ENCODE data around the gene MDM1.

MDM1 gene

DNA sequence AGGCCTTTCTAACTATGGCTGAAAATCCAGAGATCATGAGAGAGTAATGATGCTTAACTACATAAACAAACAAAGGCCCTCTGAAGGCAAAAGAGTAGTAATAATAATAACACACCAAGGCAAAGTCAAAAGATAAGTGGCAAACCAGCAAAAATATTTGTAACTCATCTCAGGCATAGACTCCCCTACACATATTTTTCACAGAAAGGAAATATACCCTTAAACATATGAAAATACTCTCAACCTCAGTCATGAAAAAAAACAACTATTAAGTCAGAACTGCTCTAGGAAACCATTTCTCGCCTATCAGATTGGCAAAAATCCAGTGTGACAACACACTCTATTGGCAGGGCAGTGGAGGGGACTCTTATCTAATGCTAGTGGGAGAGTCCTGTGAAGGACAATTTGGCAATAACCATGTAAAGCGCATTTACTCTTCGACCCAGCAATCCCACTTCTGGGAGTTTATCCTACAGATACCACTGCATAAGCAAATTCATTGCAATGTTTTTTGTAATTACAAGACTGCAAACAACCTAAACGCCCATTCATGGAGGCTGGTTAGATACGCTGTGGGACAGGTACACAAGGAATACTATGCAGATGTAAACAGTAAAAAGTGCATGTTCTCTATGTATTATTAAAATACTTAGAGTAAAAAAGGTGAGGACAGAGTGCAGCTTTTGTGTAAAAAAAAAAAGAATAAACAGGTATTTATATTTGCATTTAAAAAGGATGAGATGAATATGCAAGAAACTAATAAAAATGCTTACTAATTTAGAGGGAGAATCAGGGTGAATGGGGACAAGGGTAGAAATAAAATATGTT, 52.7 kb downstream of the MDM1 start:
- H3K9ac ChIP-seq, result no peak overlapping the region
- H3K9me3 ChIP-seq (ENCODE audit: control insufficient read depth, low read length), result no peaks in the 10 kb centered on the region
- no peak overlapping the region for H3K27ac ChIP-seq
- no peak overlapping the region for H3K4me3 ChIP-seq (ENCODE audit: low read depth, low read length)
- no peaks in the 10 kb centered on the region for H3K79me2 ChIP-seq
- peaks cover 4% of the 10 kb centered on the region for H3K4me1 ChIP-seq
- H3K27me3 ChIP-seq (ENCODE audit: control insufficient read depth, insufficient read depth, low read length), result no peaks in the 10 kb centered on the region
- no peak for TF ChIP-seq CTCF (IDR thresholded peaks at IDR 0.05)
- no peaks in the 10 kb centered on the region for H3K36me3 ChIP-seq (ENCODE audit: control insufficient read depth, insufficient read depth, low read length)
- no peak overlapping the region for H3K4me2 ChIP-seq (ENCODE audit: low read length)
- H2AFZ ChIP-seq, result no peak overlapping the region

DNA sequence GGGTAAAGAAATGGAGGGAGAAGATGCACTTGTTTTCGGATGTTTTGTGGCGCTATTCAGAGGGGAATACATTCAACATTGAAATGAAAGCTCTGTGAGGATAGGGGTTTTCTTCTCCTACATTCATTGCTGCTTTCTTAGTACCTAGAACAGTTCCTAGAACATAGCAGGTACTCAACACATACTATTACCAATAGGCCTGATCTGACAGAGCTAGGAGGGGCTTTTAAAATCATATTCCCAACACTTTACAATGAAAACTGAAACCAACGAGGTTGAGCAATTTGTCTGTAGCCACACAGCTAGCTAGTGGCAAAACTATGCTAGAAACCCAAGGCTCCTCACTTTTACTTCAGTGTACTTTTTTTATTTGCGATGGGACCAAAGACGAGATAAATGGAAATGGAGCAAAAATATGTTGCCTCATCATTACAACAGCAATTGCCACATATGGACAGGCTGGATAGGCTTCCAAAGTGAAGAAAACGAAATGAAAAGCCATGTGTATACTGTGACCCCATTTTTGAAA, 55.7 kb downstream of the MDM1 start:
- Histone ChIP-seq H3K27ac (no peak overlapping the region), H3K9ac (no peak overlapping the region)
- TF ChIP-seq CTCF (IDR thresholded peaks at IDR 0.05), result no peak

GRCh38 chr12:68272732-68273131, 59.4 kb downstream of the MDM1 start:
- no peak overlapping the region for H3K27ac ChIP-seq
- no peaks in the 10 kb centered on the region for H3K79me2 ChIP-seq
- no peaks in the 10 kb centered on the region for H3K4me1 ChIP-seq
- H3K4me2 ChIP-seq (ENCODE audit: low read length), result no peak overlapping the region
- no peak overlapping the region for H2AFZ ChIP-seq
- TF ChIP-seq CTCF (IDR thresholded peaks at IDR 0.05), result no peak
- H3K36me3 ChIP-seq (ENCODE audit: control insufficient read depth, insufficient read depth, low read length), result no peaks in the 10 kb centered on the region
- no peaks in the 10 kb centered on the region for H3K27me3 ChIP-seq (ENCODE audit: control insufficient read depth, insufficient read depth, low read length)
- H3K9ac ChIP-seq, result no peak overlapping the region
- no peaks in the 10 kb centered on the region for H3K9me3 ChIP-seq (ENCODE audit: control insufficient read depth, low read length)
- no peak overlapping the region for H3K4me3 ChIP-seq (ENCODE audit: low read depth, low read length)

More for the DNA sequence above, 55.7 kb downstream of the MDM1 start:
- Histone ChIP-seq H3K4me2 (ENCODE audit: low read length) (no peak overlapping the region), H3K79me2 (no peaks in the 10 kb centered on the region), H3K4me1 (peaks cover 4% of the 10 kb centered on the region), H3K36me3 (ENCODE audit: control insufficient read depth, insufficient read depth, low read length) (no peaks in the 10 kb centered on the region), H3K9me3 (ENCODE audit: control insufficient read depth, low read length) (no peaks in the 10 kb centered on the region), H3K27me3 (ENCODE audit: control insufficient read depth, insufficient read depth, low read length) (no peaks in the 10 kb centered on the region), H2AFZ (no peak overlapping the region), H3K4me3 (ENCODE audit: low read depth, low read length) (no peak overlapping the region)

GRCh38 chr12:68271346-68271745, 60.8 kb downstream of the MDM1 start:
- Histone ChIP-seq H3K9me3 (ENCODE audit: control insufficient read depth, low read length) (no peaks in the 10 kb centered on the region), H3K4me3 (ENCODE audit: low read depth, low read length) (no peak overlapping the region), H3K36me3 (ENCODE audit: control insufficient read depth, insufficient read depth, low read length) (no peaks in the 10 kb centered on the region), H3K27ac (no peak overlapping the region), H3K4me2 (ENCODE audit: low read length) (no peak overlapping the region), H3K27me3 (ENCODE audit: control insufficient read depth, insufficient read depth, low read length) (no peaks in the 10 kb centered on the region), H2AFZ (no peak overlapping the region), H3K9ac (no peak overlapping the region), H3K4me1 (no peaks in the 10 kb centered on the region), H3K79me2 (no peaks in the 10 kb centered on the region)
- no peak for TF ChIP-seq CTCF (IDR thresholded peaks at IDR 0.05)

GRCh38 chr12:68270358-68270757, 61.8 kb downstream of the MDM1 start:
- no peak overlapping the region for H3K27ac ChIP-seq
- H3K27me3 ChIP-seq (ENCODE audit: control insufficient read depth, insufficient read depth, low read length), result no peaks in the 10 kb centered on the region
- H3K4me3 ChIP-seq (ENCODE audit: low read depth, low read length), result no peak overlapping the region
- H3K4me1 ChIP-seq, result no peaks in the 10 kb centered on the region
- TF ChIP-seq CTCF (IDR thresholded peaks at IDR 0.05), result no peak
- no peaks in the 10 kb centered on the region for H3K79me2 ChIP-seq
- H2AFZ ChIP-seq, result no peak overlapping the region
- no peaks in the 10 kb centered on the region for H3K36me3 ChIP-seq (ENCODE audit: control insufficient read depth, insufficient read depth, low read length)
- H3K9me3 ChIP-seq (ENCODE audit: control insufficient read depth, low read length), result no peaks in the 10 kb centered on the region
- no peak overlapping the region for H3K9ac ChIP-seq
- H3K4me2 ChIP-seq (ENCODE audit: low read length), result no peak overlapping the region
